ENCODE results near the gene MTARC2.

MTARC2 gene

GRCh38 chr1:220827445-220828178 lies 79.5 kb downstream of the MTARC2 start:
- TF ChIP-seq POLR2AphosphoS5 (IDR thresholded peaks at IDR 0.05; ENCODE audit: low read depth, low read length) (no peak), TAF1 (IDR thresholded peaks at IDR 0.05; ENCODE audit: low read depth, low read length) (no peak), PAX5 (IDR thresholded peaks at IDR 0.05; ENCODE audit: insufficient read depth, low read length, severe bottlenecking) (no peak), POLR2A (IDR thresholded peaks at IDR 0.05; ENCODE audit: low read depth, low read length) (no peak), POU2F2 (IDR thresholded peaks at IDR 0.05; ENCODE audit: low read depth, low read length) (no peak), SPI1 (IDR thresholded peaks at IDR 0.05; ENCODE audit: low read depth, low read length) (no peak)
- no peak for FAIRE-seq
- DNase-seq (ENCODE audit: insufficient read length, low spot score): no peak

DNA sequence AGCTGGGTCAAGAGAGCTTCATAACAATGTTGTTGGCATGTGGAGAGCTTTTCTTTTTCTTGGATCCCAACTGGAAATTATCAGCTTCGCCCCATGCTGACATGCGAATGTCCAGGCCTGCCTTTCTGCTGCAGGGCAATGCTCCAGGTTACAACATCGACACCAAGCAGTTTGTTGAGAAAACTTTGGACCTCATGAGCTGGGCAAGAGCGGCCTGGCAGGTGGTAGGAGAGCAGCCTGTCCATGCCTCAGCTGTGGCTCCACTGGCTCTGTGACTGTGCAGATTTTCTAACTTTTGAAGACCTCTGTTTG lies 80.0 kb downstream of the MTARC2 start:
- no peak for FAIRE-seq

DNA sequence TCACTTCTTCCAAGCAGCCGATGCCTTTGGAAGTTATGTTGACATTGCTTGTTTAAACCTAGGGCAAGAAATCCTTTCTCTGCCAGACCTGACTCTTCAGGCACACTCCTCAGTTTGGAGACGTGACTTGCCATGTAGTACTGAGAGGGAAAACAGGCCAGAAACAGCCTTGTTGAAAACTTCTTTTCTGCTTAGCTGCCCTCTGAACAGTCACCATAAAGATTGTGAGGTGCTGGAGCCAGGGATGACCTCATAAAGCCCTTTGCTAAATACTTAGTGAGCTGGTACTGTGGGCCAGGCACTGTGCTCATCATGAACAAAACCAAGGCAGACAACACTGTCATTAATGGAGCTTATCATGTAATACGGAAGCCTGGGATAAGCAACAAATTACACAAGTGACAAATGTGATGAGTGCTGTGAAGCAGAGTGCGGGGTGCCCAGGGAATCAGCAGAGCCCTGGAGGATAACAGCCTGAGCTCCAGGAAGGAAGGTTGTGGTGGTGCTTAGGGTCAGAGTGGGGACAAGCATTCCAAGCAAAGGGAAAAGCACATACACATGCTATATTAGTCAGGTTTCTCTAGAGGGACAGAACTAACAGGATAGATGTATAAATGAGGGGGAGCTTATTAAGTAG lies 80.9 kb downstream of the MTARC2 start:
- no peak for DNase-seq (ENCODE audit: insufficient read length, low spot score)
- TF ChIP-seq TAF1 (IDR thresholded peaks at IDR 0.05; ENCODE audit: low read depth, low read length): no peak
- TF ChIP-seq POU2F2 (IDR thresholded peaks at IDR 0.05; ENCODE audit: low read depth, low read length): no peak
- no peak for TF ChIP-seq POLR2AphosphoS5 (IDR thresholded peaks at IDR 0.05; ENCODE audit: low read depth, low read length)
- TF ChIP-seq PAX5 (IDR thresholded peaks at IDR 0.05; ENCODE audit: insufficient read depth, low read length, severe bottlenecking): no peak
- TF ChIP-seq POLR2A (IDR thresholded peaks at IDR 0.05; ENCODE audit: low read depth, low read length): no peak
- TF ChIP-seq SPI1 (IDR thresholded peaks at IDR 0.05; ENCODE audit: low read depth, low read length): no peak
- FAIRE-seq: no peak

More for the DNA sequence above, 80.0 kb downstream of the MTARC2 start:
- no peak for TF ChIP-seq SPI1 (IDR thresholded peaks at IDR 0.05; ENCODE audit: low read depth, low read length)
- no peak for TF ChIP-seq POLR2AphosphoS5 (IDR thresholded peaks at IDR 0.05; ENCODE audit: low read depth, low read length)
- TF ChIP-seq POU2F2 (IDR thresholded peaks at IDR 0.05; ENCODE audit: low read depth, low read length): no peak
- no peak for TF ChIP-seq TAF1 (IDR thresholded peaks at IDR 0.05; ENCODE audit: low read depth, low read length)
- no peak for TF ChIP-seq PAX5 (IDR thresholded peaks at IDR 0.05; ENCODE audit: insufficient read depth, low read length, severe bottlenecking)
- no peak for TF ChIP-seq POLR2A (IDR thresholded peaks at IDR 0.05; ENCODE audit: low read depth, low read length)
- DNase-seq (ENCODE audit: insufficient read length, low spot score): no peak

DNA sequence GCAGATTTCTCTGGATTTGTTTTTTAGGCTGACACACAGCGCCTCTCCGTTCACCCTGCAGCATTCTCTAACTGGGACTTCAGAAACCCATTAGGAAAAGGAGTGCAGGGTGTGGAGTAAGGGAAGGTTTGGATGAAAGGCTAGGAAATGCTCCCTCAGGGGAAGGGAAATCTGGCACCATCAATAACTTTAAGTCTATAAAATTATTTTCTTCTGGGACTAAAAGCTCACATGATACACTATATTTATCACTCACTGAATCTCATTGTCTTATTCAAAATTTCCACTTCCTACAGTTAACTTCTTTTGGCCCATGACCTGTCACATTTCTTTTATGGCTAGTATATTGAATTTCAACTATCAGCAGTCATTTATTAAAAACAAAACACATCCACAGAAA lies 85.3 kb downstream of the MTARC2 start:
- DNase-seq (ENCODE audit: insufficient read length, low spot score): no peak
- no peak for FAIRE-seq
- TF ChIP-seq TAF1 (IDR thresholded peaks at IDR 0.05; ENCODE audit: low read depth, low read length): no peak
- no peak for TF ChIP-seq SPI1 (IDR thresholded peaks at IDR 0.05; ENCODE audit: low read depth, low read length)
- no peak for TF ChIP-seq PAX5 (IDR thresholded peaks at IDR 0.05; ENCODE audit: insufficient read depth, low read length, severe bottlenecking)
- TF ChIP-seq POLR2AphosphoS5 (IDR thresholded peaks at IDR 0.05; ENCODE audit: low read depth, low read length): no peak
- no peak for TF ChIP-seq POU2F2 (IDR thresholded peaks at IDR 0.05; ENCODE audit: low read depth, low read length)
- no peak for TF ChIP-seq POLR2A (IDR thresholded peaks at IDR 0.05; ENCODE audit: low read depth, low read length)
